ENCODE data around the gene RALGPS1.
A peak's percentile ranks its signal among the peaks of the same experiment; 100 is the strongest.

The RALGPS1 gene, protein sequence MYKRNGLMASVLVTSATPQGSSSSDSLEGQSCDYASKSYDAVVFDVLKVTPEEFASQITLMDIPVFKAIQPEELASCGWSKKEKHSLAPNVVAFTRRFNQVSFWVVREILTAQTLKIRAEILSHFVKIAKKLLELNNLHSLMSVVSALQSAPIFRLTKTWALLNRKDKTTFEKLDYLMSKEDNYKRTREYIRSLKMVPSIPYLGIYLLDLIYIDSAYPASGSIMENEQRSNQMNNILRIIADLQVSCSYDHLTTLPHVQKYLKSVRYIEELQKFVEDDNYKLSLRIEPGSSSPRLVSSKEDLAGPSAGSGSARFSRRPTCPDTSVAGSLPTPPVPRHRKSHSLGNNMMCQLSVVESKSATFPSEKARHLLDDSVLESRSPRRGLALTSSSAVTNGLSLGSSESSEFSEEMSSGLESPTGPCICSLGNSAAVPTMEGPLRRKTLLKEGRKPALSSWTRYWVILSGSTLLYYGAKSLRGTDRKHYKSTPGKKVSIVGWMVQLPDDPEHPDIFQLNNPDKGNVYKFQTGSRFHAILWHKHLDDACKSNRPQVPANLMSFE

DNA sequence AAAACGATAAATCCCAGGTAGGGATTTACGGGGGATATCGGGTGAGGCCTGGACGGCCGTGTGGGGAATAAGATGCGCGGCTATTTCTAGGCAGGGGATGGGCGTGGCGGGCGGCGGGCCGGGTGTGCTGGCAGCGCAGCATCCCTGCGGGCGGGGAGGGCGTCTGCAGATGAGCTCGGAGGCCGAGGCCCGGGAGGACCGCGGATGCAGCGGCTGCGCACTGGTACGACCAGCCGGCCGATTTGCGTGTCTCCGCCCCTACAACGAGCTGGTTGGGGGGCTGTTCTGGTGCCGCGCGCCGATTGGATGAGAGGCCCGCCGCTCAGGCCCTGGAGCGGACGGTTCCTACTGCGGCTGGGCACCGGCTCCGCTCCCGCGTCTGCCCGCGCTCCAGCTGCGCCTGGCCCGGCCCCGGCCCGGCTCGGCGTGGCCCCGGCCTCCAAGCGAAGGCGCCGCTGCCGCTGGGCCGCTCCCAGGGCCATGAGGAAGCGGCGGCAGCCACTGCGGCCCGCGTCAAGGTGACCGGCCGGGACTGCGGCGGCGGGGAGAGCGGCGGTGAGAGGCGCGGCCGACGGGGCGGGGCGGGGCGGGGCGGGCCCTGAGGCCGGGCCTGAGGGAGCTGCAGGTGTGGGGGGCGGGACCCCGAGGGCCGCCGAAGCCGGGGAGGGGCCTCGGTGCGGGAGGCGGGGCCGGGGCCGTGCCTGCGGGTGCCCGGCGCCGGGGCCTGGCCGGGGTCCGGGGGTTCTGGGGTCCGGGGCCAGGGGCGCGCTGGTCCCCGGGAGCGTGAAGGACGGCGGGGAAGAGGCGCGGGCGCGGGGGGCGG is at the start of gene RALGPS1:
Gene RALGPS1, plus strand, starts transcription at position 325 of the 823 bp plus-strand sequence. CDS start 47,508 bp downstream, outside the sequence.
- DNase-seq = peak; percentile 91

DNA sequence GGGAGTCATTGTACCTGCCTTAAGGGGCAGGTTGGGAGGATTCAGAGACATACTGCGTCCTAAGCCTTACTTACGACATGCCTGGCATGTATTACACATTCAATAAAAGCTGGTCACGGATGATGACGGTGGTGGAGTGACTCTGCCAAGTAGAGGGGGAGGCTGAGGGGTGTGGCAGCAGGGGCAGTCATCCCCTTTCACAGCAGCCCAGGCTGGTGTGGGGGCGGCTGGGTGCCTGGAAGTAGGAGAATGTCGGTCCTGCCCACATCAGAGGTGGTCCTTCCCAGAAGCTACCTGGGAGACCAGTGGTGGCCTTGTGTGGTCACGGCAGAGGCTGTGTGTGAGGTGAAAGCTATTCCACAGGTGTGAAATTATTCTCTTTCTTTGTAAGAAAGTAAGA is 45.2 kb upstream of the RALGPS1 start:
- DNase-seq = no peak

GRCh38 chr9:126872516-126872915 is 42.1 kb upstream of the RALGPS1 start:
- DNase-seq = no peak

DNA sequence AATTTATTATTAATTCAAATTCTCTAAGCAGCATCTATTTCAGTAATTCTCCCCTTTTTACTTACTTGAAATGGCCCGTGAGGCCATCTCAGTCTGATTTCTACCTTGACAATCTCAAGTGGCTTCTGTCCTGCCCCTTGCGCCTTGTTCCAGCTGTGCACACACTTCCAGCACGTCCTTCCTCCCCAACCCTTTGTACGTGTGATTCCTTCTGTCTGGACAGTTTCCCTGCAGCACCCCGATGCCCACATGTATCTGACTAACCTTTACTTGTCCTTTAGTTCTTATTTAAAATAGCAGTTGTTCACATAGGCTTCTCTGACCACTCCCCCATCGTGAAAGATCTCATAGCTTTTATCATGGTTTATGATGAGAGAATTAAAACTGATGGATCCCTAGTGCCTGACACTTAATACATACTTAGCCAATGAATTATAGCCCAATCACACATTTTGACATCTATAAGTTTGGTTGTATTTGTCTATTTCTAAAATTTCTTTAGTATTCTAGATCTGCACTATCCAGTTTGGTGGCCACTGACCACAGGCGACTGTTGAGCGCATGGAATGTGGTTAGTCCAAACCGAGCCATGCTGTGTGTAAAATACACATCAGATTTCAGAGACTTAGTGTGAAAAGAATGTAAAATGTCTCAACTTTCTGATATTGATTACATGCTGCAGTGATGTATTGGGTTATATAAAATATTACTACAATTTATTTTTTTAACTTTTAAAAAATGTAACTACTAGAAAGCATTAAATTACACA is 39.9 kb upstream of the RALGPS1 start:
- no peak for DNase-seq

GRCh38 chr9:126875756-126876510 is 38.6 kb upstream of the RALGPS1 start:
- no peak for DNase-seq

GRCh38 chr9:126876531-126876930 is 38.1 kb upstream of the RALGPS1 start:
- no peak for DNase-seq

DNA sequence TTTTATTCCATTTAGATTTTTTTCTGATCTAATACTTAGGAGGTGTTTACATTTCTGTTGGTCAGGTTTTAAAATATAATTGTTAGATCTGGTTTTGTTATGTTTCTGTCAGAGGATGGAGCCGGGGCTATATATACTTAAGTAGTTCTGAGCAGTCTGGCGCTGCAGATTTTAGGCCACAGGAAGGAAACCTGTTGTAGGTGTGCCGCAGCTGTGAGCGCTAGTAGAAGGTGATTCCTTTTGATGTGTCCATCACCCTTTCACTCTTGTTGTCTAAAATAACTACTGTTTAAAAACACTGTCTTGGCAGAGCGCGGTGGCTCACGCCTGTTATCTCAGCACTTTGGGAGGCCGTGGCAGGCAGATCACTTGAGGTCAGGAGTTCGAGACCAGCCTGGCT is 37.2 kb upstream of the RALGPS1 start:
- no peak for DNase-seq

DNA sequence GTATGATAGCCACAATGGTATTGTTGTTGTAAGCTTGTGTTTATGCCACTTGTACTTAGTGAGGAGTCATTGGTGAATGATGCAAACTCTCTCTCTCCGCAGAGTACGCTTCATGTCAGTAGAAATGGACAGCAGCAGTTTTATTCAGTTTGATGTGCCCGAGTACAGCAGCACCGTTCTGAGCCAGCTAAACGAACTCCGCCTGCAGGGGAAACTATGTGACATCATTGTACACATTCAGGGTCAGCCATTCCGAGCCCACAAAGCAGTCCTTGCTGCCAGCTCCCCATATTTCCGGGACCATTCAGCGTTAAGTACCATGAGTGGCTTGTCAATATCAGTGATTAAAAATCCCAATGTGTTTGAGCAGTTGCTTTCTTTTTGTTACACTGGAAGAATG is 35.3 kb upstream of the RALGPS1 start:
- DNase-seq = no peak

DNA sequence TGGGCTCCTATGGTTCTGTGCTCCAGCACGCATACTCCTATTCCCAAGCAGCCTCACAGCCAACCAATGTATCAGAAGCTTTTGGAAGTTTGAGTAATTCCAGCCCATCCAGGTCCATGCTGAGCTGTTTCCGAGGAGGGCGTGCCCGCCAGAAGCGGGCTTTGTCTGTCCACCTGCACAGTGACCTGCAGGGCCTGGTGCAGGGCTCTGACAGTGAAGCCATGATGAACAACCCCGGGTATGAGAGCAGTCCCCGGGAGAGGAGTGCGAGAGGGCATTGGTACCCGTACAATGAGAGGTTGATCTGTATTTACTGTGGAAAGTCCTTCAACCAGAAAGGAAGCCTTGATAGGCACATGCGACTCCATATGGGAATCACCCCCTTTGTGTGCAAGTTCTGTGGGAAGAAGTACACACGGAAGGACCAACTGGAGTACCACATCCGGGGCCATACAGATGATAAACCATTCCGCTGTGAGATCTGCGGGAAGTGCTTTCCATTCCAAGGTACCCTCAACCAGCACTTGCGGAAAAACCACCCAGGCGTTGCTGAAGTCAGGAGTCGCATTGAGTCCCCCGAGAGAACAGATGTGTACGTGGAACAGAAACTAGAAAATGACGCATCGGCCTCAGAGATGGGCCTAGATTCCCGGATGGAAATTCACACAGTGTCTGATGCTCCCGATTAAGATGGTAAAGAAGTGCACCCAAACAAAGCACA is 34.2 kb upstream of the RALGPS1 start:
- no peak for DNase-seq

DNA sequence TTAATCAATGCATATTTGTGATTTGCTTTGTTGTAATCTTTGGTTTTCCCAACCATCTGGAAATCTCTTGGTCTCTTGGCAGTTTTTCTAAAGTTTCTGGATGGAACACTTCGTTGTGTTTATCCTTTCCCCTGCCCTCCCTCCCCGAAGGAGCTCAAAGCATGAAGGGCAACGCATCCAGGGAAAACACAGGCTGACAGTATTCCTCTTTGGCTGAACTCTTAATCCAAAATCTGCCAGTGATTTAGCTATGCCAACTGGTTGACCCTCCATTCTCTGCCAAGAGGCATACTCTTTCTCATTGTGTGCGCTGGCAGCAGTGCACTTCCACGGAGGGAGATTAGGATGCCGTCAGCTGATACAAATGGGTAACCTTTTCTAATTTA is 33.6 kb upstream of the RALGPS1 start:
- DNase-seq = no peak

GRCh38 chr9:126882746-126883145 is 31.8 kb upstream of the RALGPS1 start:
- no peak for DNase-seq

GRCh38 chr9:126883636-126884035 is 30.9 kb upstream of the RALGPS1 start:
- no peak for DNase-seq

DNA sequence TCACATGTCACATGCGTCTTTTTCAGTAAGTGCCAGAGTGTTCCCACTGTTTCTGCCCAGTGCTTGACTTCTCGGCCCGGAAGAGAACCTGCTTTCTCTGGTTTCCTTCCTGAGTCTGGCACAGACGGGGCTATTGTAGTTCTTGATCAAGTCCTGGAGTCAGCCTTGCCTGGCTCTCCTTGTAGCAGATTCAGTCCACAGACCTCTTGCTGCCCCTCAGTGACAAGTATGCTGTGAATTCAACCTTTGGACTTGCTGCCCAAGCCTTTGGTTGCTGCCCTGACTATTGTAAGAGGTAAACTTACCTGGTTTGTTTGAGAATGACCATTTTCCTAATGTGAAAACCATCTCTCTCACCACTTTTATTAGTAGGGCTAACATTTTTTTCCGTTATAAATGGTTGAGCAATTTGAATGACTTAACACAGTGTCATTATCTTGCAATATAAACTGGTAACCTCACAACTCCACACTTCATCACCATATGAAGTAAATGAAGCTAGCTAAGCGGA is 29.4 kb upstream of the RALGPS1 start:
- DNase-seq = no peak

GRCh38 chr9:126886034-126886822 is 28.4 kb upstream of the RALGPS1 start:
- no peak for DNase-seq

- DNase-seq = no peak
These were observed 27.7 kb upstream of the RALGPS1 start for GRCh38 chr9:126886897-126887296.

GRCh38 chr9:126891676-126892075 is 22.9 kb upstream of the RALGPS1 start:
- no peak for DNase-seq

DNA sequence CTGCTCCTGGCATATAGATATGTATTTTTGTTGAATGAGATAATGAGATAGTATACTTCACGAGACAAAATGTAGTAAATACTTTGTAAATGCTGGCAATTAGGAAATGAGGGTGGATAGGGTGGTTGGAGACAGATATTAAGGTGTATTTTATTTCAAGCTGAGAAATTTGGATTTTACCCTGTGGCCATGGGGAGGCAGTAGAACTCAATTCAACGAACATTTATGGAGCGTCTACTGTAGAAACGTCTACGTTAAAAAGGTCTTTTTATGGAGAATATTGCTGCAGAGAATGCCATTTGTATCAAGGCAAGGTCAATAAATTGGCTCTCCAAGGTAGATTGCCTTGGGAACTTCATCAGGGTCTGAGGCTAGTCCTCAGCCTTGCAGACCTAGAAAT is 21.5 kb upstream of the RALGPS1 start:
- no peak for DNase-seq

GRCh38 chr9:126894052-126894603 is 20.5 kb upstream of the RALGPS1 start:
- DNase-seq = no peak

DNA sequence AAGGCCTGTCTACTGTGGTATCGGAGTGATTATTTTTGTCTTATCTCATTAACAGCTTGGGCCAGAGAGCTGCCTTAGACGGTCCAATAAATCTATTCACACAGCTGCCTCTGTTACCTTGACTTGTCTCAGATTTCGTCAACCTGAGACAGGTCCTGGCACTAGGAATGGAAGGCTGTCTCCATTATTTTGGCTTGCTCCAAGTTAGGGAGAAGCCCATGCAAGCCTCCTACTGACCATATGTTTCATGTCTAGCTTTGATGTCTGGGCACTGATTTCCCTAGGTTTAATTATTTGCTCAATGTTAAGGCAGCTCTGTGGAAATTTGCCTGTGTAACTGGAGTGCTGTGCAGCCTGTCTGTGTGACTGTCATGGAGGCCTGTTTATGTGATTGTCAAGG is 12.4 kb upstream of the RALGPS1 start:
- DNase-seq = no peak

GRCh38 chr9:126904586-126904985 is 10.0 kb upstream of the RALGPS1 start:
- DNase-seq = no peak
